PC-9 (cell line): Measurements from ENCODE around the gene UHRF1.

Experiments used
- CTCF ChIP-seq: fragments of 200-600 bp; sonication (generic); conservative IDR thresholded peaks from 2 replicates; pipeline ENCODE4 v1.6.1; 2017; ENCODE audit warnings: mixed run types, antibody characterized with exemption, mild to moderate bottlenecking, moderate library complexity
- EZH2 ChIP-seq: fragments of 200-600 bp; sonication (generic); IDR thresholded peaks from 2 replicates; pipeline ENCODE4 v1.8.0; 2017; ENCODE audit warnings: antibody characterized with exemption, low read depth

GRCh38 chr19:4939466-4939865 is 30.2 kb downstream of the UHRF1 start:
- no peak for TF ChIP-seq CTCF
- TF ChIP-seq EZH2: no peak
